Smooth muscle cell (in vitro differentiated cells): ENCODE data around the gene RFC2. TPM values are rescaled to one million over a fixed set of nuclear protein-coding genes. Genes with fewer than 3 reads are reported as not detected.

Experiments used
- DNase-seq: peaks from one replicate; lab custom pipeline; 2025; ENCODE audit not compliant: unreplicated experiment; lab: John Stamatoyannopoulos, UW
- H2AFZ ChIP-seq: fragments of 200-600 bp; sonication (generic); 2 replicates; pipeline ENCODE4 v1.6.0; 2016; ENCODE audit warnings: antibody characterized with exemption, low read depth, mild to moderate bottlenecking
- H3F3A ChIP-seq: fragments of 200-600 bp; sonication (generic); 2 replicates; pipeline ENCODE4 v1.6.0; 2017; ENCODE audit warnings: antibody characterized with exemption, low read depth
- H3K27ac ChIP-seq: fragments of 200-600 bp; sonication (generic); 2 replicates; pipeline ENCODE4 v1.5.1; 2016; ENCODE audit warnings: low read depth, mild to moderate bottlenecking
- H3K27me3 ChIP-seq: fragments of 200-600 bp; sonication (generic); 2 replicates; pipeline ENCODE4 v1.6.1; 2016; ENCODE audit warnings: low read depth, mild to moderate bottlenecking
- H3K36me3 ChIP-seq: fragments of 200-600 bp; sonication (generic); 2 replicates; pipeline ENCODE4 v1.5.1; 2016; ENCODE audit warnings: low read depth
- H3K4me1 ChIP-seq: fragments of 200-600 bp; sonication (generic); 2 replicates; pipeline ENCODE4 v1.5.1; 2016; ENCODE audit warnings: low read depth
- H3K4me2 ChIP-seq: fragments of 200-600 bp; sonication (generic); 2 replicates; pipeline ENCODE4 v1.6.0; 2016; ENCODE audit warnings: mild to moderate bottlenecking
- H3K4me3 ChIP-seq: fragments of 200-600 bp; sonication (generic); 2 replicates; pipeline ENCODE4 v1.5.1; 2016; ENCODE audit warnings: mild to moderate bottlenecking
- H3K79me2 ChIP-seq: fragments of 200-600 bp; sonication (generic); 2 replicates; pipeline ENCODE4 v1.6.0; 2016; ENCODE audit warnings: low read depth, mild to moderate bottlenecking
- H3K9ac ChIP-seq: fragments of 200-600 bp; sonication (generic); 2 replicates; pipeline ENCODE4 v1.6.0; 2016; ENCODE audit warnings: low read depth
- H3K9me3 ChIP-seq: fragments of 200-600 bp; sonication (generic); replicated peaks from 2 replicates; pipeline ENCODE4 v1.5.1; 2016; ENCODE audit warnings: low read depth
- H4K20me1 ChIP-seq: fragments of 200-600 bp; sonication (generic); 2 replicates; pipeline ENCODE4 v1.6.0; 2016; ENCODE audit warnings: low read depth
- WGBS: methylation state at CpG from one replicate; pipeline ENCODE4 v1.1.7; 2016; ENCODE audit warnings: low lambda C conversion rate; 5-methylcytosine and 5-hydroxymethylcytosine counted together
- polyA plus RNA-seq: library from polyadenylated mRNA; unstranded; fragments of >200 nt; fragmentation: Nextera tagmentation; extraction: Ambion mirVana; gene quantifications from 2 replicates; pipeline ENCODE4 v1.2.1, GENCODE V29; 2016
- total RNA-seq: library from RNA; depleted of rRNA; stranded (reverse); fragments of >200 nt; gene quantifications from 2 replicates; pipeline ENCODE4 v1.2.3, GENCODE V29; 2014
- TF ChIP-seq, protein P1 (sequence below): fragments of 200-600 bp; sonication (generic); IDR thresholded peaks from 2 replicates; pipeline ENCODE4 v1.5.1; 2017; ENCODE audit warnings: borderline replicate concordance, mild to moderate bottlenecking, antibody characterized with exemption; ENCODE audit not compliant: insufficient read depth, poor library complexity, severe bottlenecking

Gene RFC2
- total and polyA plus RNA-seq, 2 experiments from 2014 or later, result 28.9 to 29.4 TPM

DNA sequence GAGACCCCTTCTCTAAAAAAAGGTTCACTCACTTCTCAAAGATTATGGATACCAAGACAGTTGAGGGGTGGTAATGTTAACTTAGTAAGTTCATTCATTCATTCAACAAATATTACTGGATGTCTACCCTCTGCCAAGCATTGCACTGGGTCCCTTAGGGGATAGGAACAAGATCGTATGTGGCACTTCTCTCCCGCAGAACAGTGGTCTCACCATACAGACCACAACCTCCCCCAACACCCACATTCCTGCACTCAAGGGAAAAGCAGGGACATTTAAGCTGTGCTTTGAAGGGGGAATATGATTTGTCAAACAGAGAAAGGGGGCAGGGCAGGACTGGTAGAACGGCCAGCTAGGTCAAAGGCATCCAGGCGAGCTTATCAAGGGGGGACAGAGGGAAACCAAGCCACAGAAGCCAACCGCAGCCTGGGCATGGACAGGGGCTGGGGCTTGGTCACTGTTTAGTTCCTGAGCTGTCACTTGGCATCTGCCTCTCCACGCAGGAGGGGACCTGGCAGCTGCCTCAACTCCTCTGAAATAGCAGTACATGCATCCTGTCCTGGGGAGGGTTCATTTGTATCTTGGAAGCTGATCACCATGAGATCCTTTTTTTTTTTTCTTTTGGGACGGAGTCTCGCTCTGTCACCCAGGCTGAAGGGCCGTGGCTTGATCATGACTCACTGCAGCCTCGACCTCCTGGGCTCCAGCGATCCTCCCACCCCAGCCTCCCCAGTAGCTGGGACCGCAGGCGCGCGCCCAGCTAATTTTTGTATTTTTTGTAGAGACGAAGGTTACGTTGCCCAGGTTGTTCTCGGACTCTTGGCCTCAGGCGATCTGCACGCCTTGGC lies 34.1 kb upstream of the RFC2 start:
- H3K4me1 ChIP-seq, result no peaks in the 10 kb centered on the region
- H2AFZ ChIP-seq, result peak overlapping the region; percentile 83
- no peaks in the 10 kb centered on the region for H3F3A ChIP-seq
- no peak for DNase-seq
- TF ChIP-seq, protein P1, sequence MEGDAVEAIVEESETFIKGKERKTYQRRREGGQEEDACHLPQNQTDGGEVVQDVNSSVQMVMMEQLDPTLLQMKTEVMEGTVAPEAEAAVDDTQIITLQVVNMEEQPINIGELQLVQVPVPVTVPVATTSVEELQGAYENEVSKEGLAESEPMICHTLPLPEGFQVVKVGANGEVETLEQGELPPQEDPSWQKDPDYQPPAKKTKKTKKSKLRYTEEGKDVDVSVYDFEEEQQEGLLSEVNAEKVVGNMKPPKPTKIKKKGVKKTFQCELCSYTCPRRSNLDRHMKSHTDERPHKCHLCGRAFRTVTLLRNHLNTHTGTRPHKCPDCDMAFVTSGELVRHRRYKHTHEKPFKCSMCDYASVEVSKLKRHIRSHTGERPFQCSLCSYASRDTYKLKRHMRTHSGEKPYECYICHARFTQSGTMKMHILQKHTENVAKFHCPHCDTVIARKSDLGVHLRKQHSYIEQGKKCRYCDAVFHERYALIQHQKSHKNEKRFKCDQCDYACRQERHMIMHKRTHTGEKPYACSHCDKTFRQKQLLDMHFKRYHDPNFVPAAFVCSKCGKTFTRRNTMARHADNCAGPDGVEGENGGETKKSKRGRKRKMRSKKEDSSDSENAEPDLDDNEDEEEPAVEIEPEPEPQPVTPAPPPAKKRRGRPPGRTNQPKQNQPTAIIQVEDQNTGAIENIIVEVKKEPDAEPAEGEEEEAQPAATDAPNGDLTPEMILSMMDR, result no peak
- peaks cover 33% of the 10 kb centered on the region for H4K20me1 ChIP-seq
- peak overlapping the region; percentile 93 for H3K4me3 ChIP-seq
- H3K27me3 ChIP-seq, result no peaks in the 10 kb centered on the region
- H3K9ac ChIP-seq, result no peak overlapping the region
- H3K79me2 ChIP-seq, result peaks cover 39% of the 10 kb centered on the region
- peak overlapping the region; percentile 87 for H3K4me2 ChIP-seq
- 43% methylated on average over 20 of the region's 20 CpGs for WGBS
- H3K36me3 ChIP-seq, result no peaks in the 10 kb centered on the region
- no peak overlapping the region for H3K27ac ChIP-seq
- no peaks in the 10 kb centered on the region for H3K9me3 ChIP-seq

DNA sequence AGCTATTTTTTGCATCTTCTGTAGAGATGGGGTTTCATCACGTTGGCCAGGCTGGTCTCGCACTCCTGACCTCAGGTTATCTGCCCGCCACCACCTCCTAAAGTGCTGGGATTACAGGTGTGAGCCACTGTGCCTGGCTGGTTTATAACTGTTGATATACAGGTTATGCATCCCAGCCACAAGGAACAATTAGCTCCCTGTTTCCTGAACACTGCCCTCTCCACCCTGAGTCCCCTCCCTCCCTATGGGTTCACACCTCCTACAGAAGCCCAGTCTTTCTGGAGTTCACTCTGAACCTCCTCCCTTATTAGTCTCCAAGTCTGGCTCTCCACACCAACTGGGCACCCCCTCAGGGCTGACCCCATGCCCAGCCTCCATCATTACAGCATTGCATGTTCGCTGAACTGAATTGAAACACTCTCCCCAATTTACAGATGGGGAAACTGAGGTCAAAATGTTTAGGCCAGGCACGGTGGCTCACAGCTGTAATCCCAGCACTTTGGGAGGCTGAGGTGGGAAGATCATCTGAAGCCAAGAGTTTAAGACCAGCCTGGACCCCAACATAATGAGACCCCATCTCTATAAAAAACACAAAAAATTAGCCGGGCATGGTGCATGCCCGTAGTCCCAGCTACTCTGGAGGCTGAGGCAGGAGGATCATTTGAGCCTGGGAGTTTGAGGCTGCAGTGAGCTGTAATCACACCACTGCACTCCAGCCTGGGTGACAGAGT lies 33.3 kb upstream of the RFC2 start:
- Histone ChIP-seq H3K4me3 (no peak overlapping the region), H3K4me2 (no peak overlapping the region), H4K20me1 (peaks cover 25% of the 10 kb centered on the region), H2AFZ (no peak overlapping the region), H3F3A (no peaks in the 10 kb centered on the region), H3K9me3 (no peaks in the 10 kb centered on the region), H3K79me2 (peaks cover 31% of the 10 kb centered on the region), H3K4me1 (no peaks in the 10 kb centered on the region), H3K36me3 (no peaks in the 10 kb centered on the region), H3K27ac (no peak overlapping the region), H3K9ac (no peak overlapping the region), H3K27me3 (no peaks in the 10 kb centered on the region)
- 89% methylated on average over 7 of the region's 7 CpGs for WGBS
- TF ChIP-seq, protein P1, result no peak
- no peak for DNase-seq

DNA sequence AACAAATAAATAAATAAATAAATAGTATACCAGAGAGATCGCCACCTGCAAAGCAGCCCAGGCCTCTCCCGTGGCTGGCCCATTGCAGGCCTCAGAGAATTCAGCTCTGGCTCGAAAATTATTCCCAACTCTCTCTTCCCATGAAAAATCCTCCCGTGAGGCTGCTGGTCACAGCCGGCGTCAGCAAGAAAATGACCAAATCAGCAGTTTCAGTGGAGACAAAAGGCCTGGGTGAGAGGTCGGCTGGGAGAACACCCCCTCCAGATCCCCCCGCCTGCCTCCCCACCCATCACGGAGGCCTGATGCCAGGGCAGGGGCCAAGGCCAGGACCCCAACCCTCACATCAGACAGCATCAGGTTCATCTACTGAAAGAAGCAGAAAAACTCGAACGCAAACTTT lies 31.9 kb upstream of the RFC2 start:
- Histone ChIP-seq H3K4me2 (no peak overlapping the region), H3K27ac (no peak overlapping the region), H4K20me1 (peaks cover 11% of the 10 kb centered on the region), H3K9me3 (no peaks in the 10 kb centered on the region), H3K36me3 (no peaks in the 10 kb centered on the region), H3K4me3 (no peak overlapping the region), H3K27me3 (no peaks in the 10 kb centered on the region), H3K4me1 (no peaks in the 10 kb centered on the region), H3K9ac (no peak overlapping the region), H3F3A (no peaks in the 10 kb centered on the region), H3K79me2 (peaks cover 18% of the 10 kb centered on the region), H2AFZ (no peak overlapping the region)
- no peak for DNase-seq
- WGBS, result 92% methylated on average over 11 of the region's 11 CpGs
- TF ChIP-seq, protein P1, result no peak
